8988T (cell line): ENCODE data around the gene CA12.

Source experiments
- DNase-seq: peaks from one replicate; pipeline ENCODE4 v3.0.0; 2011

The CA12 gene

GRCh38 chr15:63401714-63402497 lies 20.3 kb upstream of the CA12 start:
- DNase-seq = no peak

GRCh38 chr15:63401078-63401477 lies 19.4 kb upstream of the CA12 start:
- DNase-seq = no peak

DNA sequence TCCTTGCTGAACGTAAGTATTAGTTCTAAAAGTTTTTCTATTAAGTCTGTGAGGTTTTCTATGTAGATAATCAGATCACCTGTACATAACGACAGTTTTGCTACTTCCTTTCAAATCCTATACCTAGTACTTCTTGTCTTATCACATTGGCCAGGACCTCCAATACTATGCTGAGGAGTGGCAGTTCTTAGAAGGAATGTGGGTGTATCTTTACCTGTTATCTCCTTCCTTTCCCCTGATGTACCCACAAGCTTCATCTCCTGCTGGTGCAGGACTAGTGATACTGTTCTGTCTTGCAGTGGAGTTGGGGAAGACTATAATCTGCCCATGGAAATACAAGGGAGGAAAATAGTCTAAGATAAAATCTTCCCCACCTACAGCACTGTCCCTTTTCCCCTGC lies 16.8 kb upstream of the CA12 start:
- DNase-seq = no peak

DNA sequence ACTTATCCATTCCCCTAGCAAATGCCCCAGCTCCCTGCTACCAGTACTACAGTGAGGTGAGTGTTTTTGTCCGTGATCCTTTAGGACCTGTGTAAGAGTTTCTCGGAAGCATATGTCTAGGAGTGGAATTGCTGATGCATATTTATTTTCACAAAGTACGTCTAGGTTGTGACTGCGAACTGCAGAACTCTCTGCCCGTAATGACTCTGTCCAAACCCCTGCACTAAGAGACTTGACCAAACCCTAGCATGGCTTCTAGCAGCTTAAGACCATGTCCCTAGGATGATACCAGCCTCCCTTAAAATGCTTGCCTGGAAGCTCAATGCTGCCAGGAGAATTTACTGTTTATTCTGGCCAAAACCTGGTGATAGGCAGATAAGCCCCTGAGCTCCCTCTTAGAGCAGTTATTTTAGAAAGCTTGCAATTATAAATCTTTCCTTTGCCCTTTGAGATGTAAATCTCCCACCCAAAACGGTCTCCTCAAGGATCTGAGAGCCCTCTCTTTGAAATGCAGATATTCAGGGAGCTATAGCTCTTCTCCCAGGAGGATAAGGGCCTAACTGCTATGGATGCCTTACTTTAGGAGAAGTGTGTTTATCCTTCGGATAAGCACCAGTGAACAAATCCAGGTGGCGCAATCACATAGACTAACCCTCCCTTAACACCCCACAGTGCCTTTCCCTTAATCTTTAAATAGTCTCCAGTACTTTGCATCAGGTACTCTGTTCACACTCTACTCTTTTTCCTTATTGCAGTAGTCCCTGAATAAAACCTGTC lies 14.7 kb upstream of the CA12 start:
- no peak for DNase-seq

- no peak for DNase-seq
These were observed 14.1 kb upstream of the CA12 start for GRCh38 chr15:63395730-63396151.

- no peak for DNase-seq
These were observed 10.8 kb upstream of the CA12 start for GRCh38 chr15:63392361-63393009.

- DNase-seq = no peak
These were observed 10.2 kb upstream of the CA12 start for GRCh38 chr15:63391669-63392360.

DNA sequence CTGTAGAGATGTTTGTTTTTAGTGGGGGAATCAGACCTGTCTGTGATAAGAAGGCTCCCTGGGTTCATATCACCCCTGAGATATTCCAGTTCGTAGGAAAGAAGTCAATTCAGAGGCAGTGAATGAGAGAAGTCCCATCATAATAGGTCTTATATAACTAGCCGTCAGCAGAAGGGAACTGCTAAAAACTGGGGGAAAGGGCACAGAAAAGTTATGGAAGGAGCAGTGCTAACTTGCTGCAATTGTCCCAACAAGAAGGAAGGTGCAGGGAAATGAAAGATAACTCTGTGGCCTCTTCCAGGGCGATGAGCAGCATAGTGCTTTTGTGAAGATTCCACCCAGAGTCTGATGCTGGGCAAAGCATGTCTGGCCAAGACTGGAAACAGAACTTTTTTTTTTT lies 9.0 kb upstream of the CA12 start:
- DNase-seq = no peak

- DNase-seq = no peak
These were observed 8.4 kb upstream of the CA12 start for GRCh38 chr15:63389902-63390670.

DNA sequence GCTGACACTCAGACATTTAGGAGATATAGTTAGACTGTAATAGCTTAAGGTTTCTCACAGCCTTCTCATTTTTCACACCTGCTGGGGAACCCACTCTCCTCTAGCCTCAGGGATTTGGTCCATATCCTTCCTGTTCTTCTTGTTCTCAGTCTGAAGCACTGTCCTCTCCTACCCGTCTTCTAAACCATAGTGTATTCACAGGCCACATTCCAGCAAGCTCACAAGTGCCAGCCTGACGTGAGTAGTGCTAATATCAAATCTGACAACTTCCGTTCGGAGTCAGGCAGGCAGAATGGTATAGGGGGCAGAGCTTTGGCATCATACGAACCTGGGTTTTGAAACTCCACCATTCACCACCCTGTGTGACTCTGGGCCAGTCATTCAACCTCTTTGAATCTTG lies 6.9 kb upstream of the CA12 start:
- no peak for DNase-seq

DNA sequence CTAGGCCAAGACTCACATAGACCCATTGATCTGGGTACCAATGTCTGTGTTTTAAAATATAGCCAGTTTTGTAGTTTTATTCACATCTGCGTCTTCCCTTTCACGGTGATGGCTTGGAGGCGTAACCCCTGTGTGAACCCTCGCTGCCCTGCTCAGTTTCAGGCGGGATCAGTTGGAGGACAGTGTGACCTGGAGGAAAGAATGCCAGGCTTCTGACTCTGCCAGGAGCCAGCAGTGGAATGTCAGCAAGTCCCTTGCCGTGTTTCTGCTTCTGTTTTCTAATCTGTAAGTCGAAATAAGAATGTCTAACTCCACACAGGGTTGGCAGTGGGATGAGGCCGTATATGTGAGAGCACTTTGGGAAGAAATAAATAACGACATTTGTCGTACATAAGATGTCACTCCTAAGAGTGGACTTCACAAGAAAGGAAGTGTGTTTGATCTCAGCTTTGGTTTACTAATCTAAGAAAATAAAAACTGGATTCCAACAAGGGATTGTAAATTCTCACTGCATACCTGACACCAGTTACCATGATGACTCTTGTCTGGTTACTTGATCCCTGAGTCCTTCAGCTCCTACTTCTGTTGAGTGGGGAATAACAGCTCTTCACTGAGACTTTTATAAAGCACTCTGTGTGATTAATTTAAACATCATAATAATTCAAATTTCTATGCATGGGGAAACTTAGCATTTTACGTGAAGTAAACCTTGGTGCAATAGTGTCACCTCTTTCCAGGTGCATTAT lies 6.3 kb upstream of the CA12 start:
- DNase-seq = no peak

DNA sequence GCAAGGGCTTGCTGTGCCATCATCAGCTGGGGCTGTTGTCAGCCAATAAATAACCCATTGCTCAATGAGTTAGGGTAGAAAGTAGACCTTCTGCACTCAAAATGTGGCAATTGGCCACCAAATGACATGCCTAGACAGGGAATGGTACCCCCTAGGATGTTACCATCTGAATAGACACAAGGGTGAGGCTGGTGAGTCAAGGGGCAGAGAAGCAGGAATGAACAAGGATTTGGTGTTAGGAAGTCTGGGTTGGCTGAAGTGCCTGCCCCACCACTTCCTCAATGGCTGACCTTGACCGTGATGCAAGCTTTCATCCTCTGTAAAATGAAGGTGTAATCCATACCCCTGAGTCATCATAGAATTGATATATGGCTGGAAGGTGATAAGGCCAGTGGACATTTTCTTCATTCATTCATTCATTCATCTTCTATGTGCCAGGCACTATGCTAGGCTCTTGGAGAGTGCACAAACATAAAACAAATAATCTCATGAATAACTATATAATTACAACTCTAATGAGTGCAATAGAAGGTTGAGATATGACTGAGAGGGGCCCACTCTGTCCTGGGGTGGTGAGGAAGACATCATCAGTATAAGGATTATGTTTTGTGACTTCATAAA lies 4.4 kb upstream of the CA12 start:
- no peak for DNase-seq

DNA sequence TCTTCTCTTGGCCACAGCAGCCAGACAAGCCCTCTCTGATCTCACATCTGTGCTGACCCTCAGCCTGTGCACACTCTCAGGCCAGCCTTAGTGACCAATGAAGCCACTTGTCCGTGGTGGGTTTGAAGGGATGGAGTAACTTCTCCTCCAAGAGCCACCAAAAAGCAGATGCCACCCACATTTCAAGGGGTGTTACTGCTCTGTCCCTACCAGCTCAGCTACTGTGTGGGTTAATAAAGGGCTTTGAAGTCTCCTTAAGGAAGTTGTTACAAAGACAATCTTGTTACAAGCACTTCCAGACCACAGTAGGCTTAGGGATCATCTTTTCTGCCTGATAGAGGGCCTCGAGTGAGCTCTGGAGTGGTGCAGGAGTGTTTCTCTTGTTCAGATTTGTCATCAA lies 3.3 kb upstream of the CA12 start:
- DNase-seq = no peak

- no peak for DNase-seq
These were observed 1.5 kb upstream of the CA12 start for GRCh38 chr15:63382966-63383710.

DNA sequence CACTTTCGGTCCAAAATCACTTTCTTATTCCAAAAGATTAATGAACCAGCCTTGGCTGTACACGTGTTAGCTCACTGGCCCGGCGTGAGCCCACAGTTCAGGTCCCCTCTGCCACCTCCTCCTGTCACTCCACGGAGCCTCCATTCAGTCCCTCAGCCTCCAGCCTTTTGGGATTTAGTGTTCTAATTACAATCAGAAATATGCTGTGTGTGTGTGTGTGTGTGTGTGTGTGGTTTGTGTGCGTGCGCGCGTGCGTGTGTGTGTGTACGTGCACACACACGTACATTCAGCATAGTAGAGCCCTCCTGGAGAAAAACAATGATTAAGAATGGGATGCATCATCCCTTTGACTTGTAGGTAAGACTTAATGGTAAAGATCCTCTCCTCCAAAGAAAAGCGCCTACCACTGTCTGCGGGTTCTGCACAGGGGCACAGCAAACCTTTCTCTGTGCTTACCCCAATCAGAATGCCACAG lies 801 bp downstream of the CA12 start:
- DNase-seq = no peak

- DNase-seq = no peak
These were observed 1.4 kb downstream of the CA12 start for GRCh38 chr15:63380151-63380807.

DNA sequence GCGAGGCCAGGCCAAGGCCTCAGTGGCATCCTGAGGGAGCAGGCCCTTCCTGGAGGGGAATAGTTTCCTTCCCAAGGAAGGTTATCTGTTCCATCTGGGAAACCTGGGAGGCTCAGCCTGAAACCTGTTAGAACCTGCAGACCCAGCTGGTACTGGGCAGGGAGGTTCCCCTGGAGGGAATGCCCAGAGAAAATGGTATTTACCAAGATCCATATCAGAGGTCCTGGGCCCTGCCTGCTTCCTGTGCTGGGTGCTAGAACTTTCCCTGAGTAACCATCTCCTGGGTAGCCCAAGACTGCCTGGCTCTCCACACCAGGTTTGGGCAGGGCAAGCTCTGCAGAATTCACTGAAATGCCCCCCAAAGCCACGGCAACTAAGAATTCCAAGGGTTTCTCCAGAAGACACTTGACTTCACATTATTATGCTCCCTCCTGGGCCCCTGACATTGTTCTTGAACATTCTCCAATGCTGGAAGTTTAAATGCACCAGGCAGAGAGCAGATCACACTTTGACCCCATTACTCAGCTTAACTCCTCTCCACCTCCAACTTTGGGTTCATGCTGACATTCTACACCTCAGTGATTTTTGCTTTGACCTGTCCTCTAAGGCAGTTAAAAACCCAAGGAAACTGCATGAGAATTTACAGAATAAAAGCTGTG lies 2.0 kb downstream of the CA12 start:
- DNase-seq = no peak

DNA sequence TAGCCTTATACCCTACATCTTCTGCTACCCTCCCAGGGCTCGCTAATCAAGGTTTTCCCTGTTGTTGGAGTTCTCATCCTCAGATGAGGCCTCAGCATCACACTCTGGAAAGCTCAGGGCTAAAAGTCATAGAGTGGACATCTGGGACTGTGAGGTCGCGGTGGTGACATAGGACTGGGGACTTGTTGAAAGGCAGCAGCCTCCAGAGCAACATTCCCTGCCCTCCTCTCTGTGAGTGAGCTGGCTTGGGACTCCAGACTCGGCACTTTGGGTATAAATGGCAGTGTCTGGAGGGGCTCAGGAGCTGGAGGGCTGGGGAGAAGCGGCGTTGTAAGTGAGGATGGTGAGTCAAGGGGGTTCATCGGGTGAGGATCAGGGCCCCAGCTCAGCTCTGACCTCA lies 2.7 kb downstream of the CA12 start:
- no peak for DNase-seq
